ENCODE results near the gene DDX1.

Gene DDX1

GRCh38 chr2:15652801-15653200 is 61.1 kb downstream of the DDX1 start:
- no peak for TF ChIP-seq CTCF (IDR thresholded peaks at IDR 0.05)
- DNase-seq (ENCODE audit: low spot score) = no peak
- Histone ChIP-seq H3K27ac (no peak overlapping the region), H3K4me3 (no peak overlapping the region)

GRCh38 chr2:15653806-15654726 is 62.4 kb downstream of the DDX1 start:
- Histone ChIP-seq H3K27ac (no peak overlapping the region), H3K4me3 (no peak overlapping the region)
- no peak for TF ChIP-seq CTCF (IDR thresholded peaks at IDR 0.05)
- DNase-seq (ENCODE audit: low spot score) = no peak

GRCh38 chr2:15654727-15655073 is 63.0 kb downstream of the DDX1 start:
- no peak for DNase-seq (ENCODE audit: low spot score)
- Histone ChIP-seq H3K27ac (no peak overlapping the region), H3K4me3 (no peak overlapping the region)
- no peak for TF ChIP-seq CTCF (IDR thresholded peaks at IDR 0.05)

GRCh38 chr2:15655123-15655887 is 63.6 kb downstream of the DDX1 start:
- Histone ChIP-seq H3K4me3 (no peak overlapping the region), H3K27ac (no peak overlapping the region)
- no peak for TF ChIP-seq CTCF (IDR thresholded peaks at IDR 0.05)
- no peak for DNase-seq (ENCODE audit: low spot score)

- TF ChIP-seq CTCF (IDR thresholded peaks at IDR 0.05) = no peak
- DNase-seq (ENCODE audit: low spot score) = no peak
- Histone ChIP-seq H3K27ac (no peak overlapping the region), H3K4me3 (no peak overlapping the region)
These were observed 64.4 kb downstream of the DDX1 start for GRCh38 chr2:15656090-15656489.

GRCh38 chr2:15657759-15658158 is 66.1 kb downstream of the DDX1 start:
- no peak for TF ChIP-seq CTCF (IDR thresholded peaks at IDR 0.05)
- no peak for DNase-seq (ENCODE audit: low spot score)
- Histone ChIP-seq H3K27ac (no peak overlapping the region), H3K4me3 (no peak overlapping the region)

Measured in coronary artery (tissue), 2 donors.